GM20000 (cell line): ENCODE results near the gene CISD3.

Experiments used
- DNase-seq: peaks from one replicate; pipeline ENCODE4 v3.0.0; 2012; ENCODE audit warnings: low spot score
- CTCF ChIP-seq: IDR thresholded peaks from 2 replicates; pipeline ENCODE4 v1.5.1; 2012; ENCODE audit warnings: mild to moderate bottlenecking, control low read depth; ENCODE audit errors: extremely low read depth, missing control alignments

The CISD3 gene

GRCh38 chr17:38704606-38705522 lies 25.3 kb upstream of the CISD3 start, which contains the start of gene MLLT6:
Gene MLLT6, plus strand, starts transcription at chr17:38705273. Its CDS starts 360 bp downstream, at chr17:38705633.
- no peak for TF ChIP-seq CTCF
- peak; percentile 87 for DNase-seq

- DNase-seq: peak; percentile 79
Observed at GRCh38 chr17:38705523-38705802, 24.7 kb upstream of the CISD3 start.

GRCh38 chr17:38705803-38706504 lies 24.2 kb upstream of the CISD3 start:
- DNase-seq: no peak
- TF ChIP-seq CTCF: no peak

More at GRCh38 chr17:38705523-38705802, 24.7 kb upstream of the CISD3 start:
- TF ChIP-seq CTCF: no peak

- no peak for TF ChIP-seq CTCF
- peak; percentile 38 for DNase-seq
Observed at GRCh38 chr17:38706505-38707216, 23.5 kb upstream of the CISD3 start.

GRCh38 chr17:38707678-38708351 lies 22.3 kb upstream of the CISD3 start:
- DNase-seq: no peak
- TF ChIP-seq CTCF: no peak

- DNase-seq: no peak
- no peak for TF ChIP-seq CTCF
Observed at GRCh38 chr17:38709104-38709820, 20.9 kb upstream of the CISD3 start.
